ENCODE measurements around the gene RFK.

Gene RFK

GRCh38 chr9:76396597-76396996, 2.4 kb upstream of the RFK start:
- Histone ChIP-seq H3K27me3 (replicated peaks; ENCODE audit: control insufficient read depth, insufficient read depth, low read length, poor library complexity, severe bottlenecking) (no peaks in the 10 kb centered on the region), H3K4me1 (ENCODE audit: control insufficient read depth, insufficient read depth, low read length, poor library complexity, severe bottlenecking) (peaks cover 9% of the 10 kb centered on the region), H3K9me3 (ENCODE audit: control insufficient read depth, low read length) (no peaks in the 10 kb centered on the region), H3K4me3 (ENCODE audit: insufficient read depth, low read depth, low read length, poor library complexity, severe bottlenecking) (no peak overlapping the region), H3K36me3 (ENCODE audit: control insufficient read depth, insufficient read depth, low read length) (no peaks in the 10 kb centered on the region), H3K27ac (ENCODE audit: insufficient read depth, low read length, poor library complexity, severe bottlenecking) (no peak overlapping the region)
- DNase-seq = no peak

- no peaks in the 10 kb centered on the region for H3K9me3 ChIP-seq (ENCODE audit: control insufficient read depth, low read length)
- peaks cover 9% of the 10 kb centered on the region for H3K4me1 ChIP-seq (ENCODE audit: control insufficient read depth, insufficient read depth, low read length, poor library complexity, severe bottlenecking)
- no peaks in the 10 kb centered on the region for H3K36me3 ChIP-seq (ENCODE audit: control insufficient read depth, insufficient read depth, low read length)
- H3K27me3 ChIP-seq (replicated peaks; ENCODE audit: control insufficient read depth, insufficient read depth, low read length, poor library complexity, severe bottlenecking) = no peaks in the 10 kb centered on the region
- H3K27ac ChIP-seq (ENCODE audit: insufficient read depth, low read length, poor library complexity, severe bottlenecking) = no peak overlapping the region
- DNase-seq = no peak
- no peak overlapping the region for H3K4me3 ChIP-seq (ENCODE audit: insufficient read depth, low read depth, low read length, poor library complexity, severe bottlenecking)
Observed at GRCh38 chr9:76396144-76396543, 1.9 kb upstream of the RFK start.

- H3K4me3 ChIP-seq (ENCODE audit: insufficient read depth, low read depth, low read length, poor library complexity, severe bottlenecking) = peak overlapping the region; percentile 94
- no peak for DNase-seq
- H3K9me3 ChIP-seq (ENCODE audit: control insufficient read depth, low read length) = no peaks in the 10 kb centered on the region
- no peaks in the 10 kb centered on the region for H3K27me3 ChIP-seq (replicated peaks; ENCODE audit: control insufficient read depth, insufficient read depth, low read length, poor library complexity, severe bottlenecking)
- H3K4me1 ChIP-seq (ENCODE audit: control insufficient read depth, insufficient read depth, low read length, poor library complexity, severe bottlenecking) = peaks cover 9% of the 10 kb centered on the region
- no peaks in the 10 kb centered on the region for H3K36me3 ChIP-seq (ENCODE audit: control insufficient read depth, insufficient read depth, low read length)
- H3K27ac ChIP-seq (ENCODE audit: insufficient read depth, low read length, poor library complexity, severe bottlenecking) = peak overlapping the region; percentile 79
Observed at GRCh38 chr9:76395381-76395780, 1.2 kb upstream of the RFK start.

GRCh38 chr9:76394960-76395252, 680 bp upstream of the RFK start:
- Histone ChIP-seq H3K27ac (ENCODE audit: insufficient read depth, low read length, poor library complexity, severe bottlenecking) (peak overlapping the region; percentile 79), H3K4me3 (ENCODE audit: insufficient read depth, low read depth, low read length, poor library complexity, severe bottlenecking) (peak overlapping the region; percentile 94), H3K27me3 (replicated peaks; ENCODE audit: control insufficient read depth, insufficient read depth, low read length, poor library complexity, severe bottlenecking) (no peaks in the 10 kb centered on the region), H3K36me3 (ENCODE audit: control insufficient read depth, insufficient read depth, low read length) (no peaks in the 10 kb centered on the region), H3K9me3 (ENCODE audit: control insufficient read depth, low read length) (no peaks in the 10 kb centered on the region), H3K4me1 (ENCODE audit: control insufficient read depth, insufficient read depth, low read length, poor library complexity, severe bottlenecking) (peaks cover 9% of the 10 kb centered on the region)
- peak; percentile 18 to 57 (median 42) for DNase-seq

GRCh38 chr9:76390656-76391055, 3.6 kb downstream of the RFK start:
- Histone ChIP-seq H3K9me3 (ENCODE audit: control insufficient read depth, low read length) (no peaks in the 10 kb centered on the region), H3K27ac (ENCODE audit: insufficient read depth, low read length, poor library complexity, severe bottlenecking) (no peak overlapping the region), H3K36me3 (ENCODE audit: control insufficient read depth, insufficient read depth, low read length) (peaks cover 13% of the 10 kb centered on the region), H3K4me1 (ENCODE audit: control insufficient read depth, insufficient read depth, low read length, poor library complexity, severe bottlenecking) (peaks cover 9% of the 10 kb centered on the region), H3K27me3 (replicated peaks; ENCODE audit: control insufficient read depth, insufficient read depth, low read length, poor library complexity, severe bottlenecking) (no peaks in the 10 kb centered on the region), H3K4me3 (ENCODE audit: insufficient read depth, low read depth, low read length, poor library complexity, severe bottlenecking) (no peak overlapping the region)
- DNase-seq = no peak

- Histone ChIP-seq H3K4me3 (ENCODE audit: insufficient read depth, low read depth, low read length, poor library complexity, severe bottlenecking) (no peak overlapping the region), H3K4me1 (ENCODE audit: control insufficient read depth, insufficient read depth, low read length, poor library complexity, severe bottlenecking) (no peaks in the 10 kb centered on the region), H3K36me3 (ENCODE audit: control insufficient read depth, insufficient read depth, low read length) (no peaks in the 10 kb centered on the region), H3K27me3 (replicated peaks; ENCODE audit: control insufficient read depth, insufficient read depth, low read length, poor library complexity, severe bottlenecking) (no peaks in the 10 kb centered on the region), H3K27ac (ENCODE audit: insufficient read depth, low read length, poor library complexity, severe bottlenecking) (no peak overlapping the region), H3K9me3 (ENCODE audit: control insufficient read depth, low read length) (no peaks in the 10 kb centered on the region)
- no peak for DNase-seq
Observed at GRCh38 chr9:76379494-76379893, 14.7 kb downstream of the RFK start.

- H3K4me1 ChIP-seq (ENCODE audit: control insufficient read depth, insufficient read depth, low read length, poor library complexity, severe bottlenecking) = no peaks in the 10 kb centered on the region
- H3K27ac ChIP-seq (ENCODE audit: insufficient read depth, low read length, poor library complexity, severe bottlenecking) = no peak overlapping the region
- no peaks in the 10 kb centered on the region for H3K36me3 ChIP-seq (ENCODE audit: control insufficient read depth, insufficient read depth, low read length)
- no peaks in the 10 kb centered on the region for H3K9me3 ChIP-seq (ENCODE audit: control insufficient read depth, low read length)
- no peak for DNase-seq
- H3K4me3 ChIP-seq (ENCODE audit: insufficient read depth, low read depth, low read length, poor library complexity, severe bottlenecking) = no peak overlapping the region
- H3K27me3 ChIP-seq (replicated peaks; ENCODE audit: control insufficient read depth, insufficient read depth, low read length, poor library complexity, severe bottlenecking) = no peaks in the 10 kb centered on the region
Observed at GRCh38 chr9:76378367-76379073, 15.7 kb downstream of the RFK start.

GRCh38 chr9:76377791-76378190, 16.4 kb downstream of the RFK start:
- no peak for DNase-seq
- Histone ChIP-seq H3K27me3 (replicated peaks; ENCODE audit: control insufficient read depth, insufficient read depth, low read length, poor library complexity, severe bottlenecking) (no peaks in the 10 kb centered on the region), H3K9me3 (ENCODE audit: control insufficient read depth, low read length) (no peaks in the 10 kb centered on the region), H3K27ac (ENCODE audit: insufficient read depth, low read length, poor library complexity, severe bottlenecking) (no peak overlapping the region), H3K36me3 (ENCODE audit: control insufficient read depth, insufficient read depth, low read length) (no peaks in the 10 kb centered on the region), H3K4me1 (ENCODE audit: control insufficient read depth, insufficient read depth, low read length, poor library complexity, severe bottlenecking) (no peaks in the 10 kb centered on the region), H3K4me3 (ENCODE audit: insufficient read depth, low read depth, low read length, poor library complexity, severe bottlenecking) (no peak overlapping the region)

- H3K4me3 ChIP-seq (ENCODE audit: insufficient read depth, low read depth, low read length, poor library complexity, severe bottlenecking) = no peak overlapping the region
- no peaks in the 10 kb centered on the region for H3K36me3 ChIP-seq (ENCODE audit: control insufficient read depth, insufficient read depth, low read length)
- H3K27me3 ChIP-seq (replicated peaks; ENCODE audit: control insufficient read depth, insufficient read depth, low read length, poor library complexity, severe bottlenecking) = no peaks in the 10 kb centered on the region
- no peaks in the 10 kb centered on the region for H3K9me3 ChIP-seq (ENCODE audit: control insufficient read depth, low read length)
- no peak overlapping the region for H3K27ac ChIP-seq (ENCODE audit: insufficient read depth, low read length, poor library complexity, severe bottlenecking)
- DNase-seq = no peak
- no peaks in the 10 kb centered on the region for H3K4me1 ChIP-seq (ENCODE audit: control insufficient read depth, insufficient read depth, low read length, poor library complexity, severe bottlenecking)
Observed at GRCh38 chr9:76374783-76375559, 19.3 kb downstream of the RFK start.

GRCh38 chr9:76373784-76374474, 20.3 kb downstream of the RFK start:
- no peaks in the 10 kb centered on the region for H3K4me1 ChIP-seq (ENCODE audit: control insufficient read depth, insufficient read depth, low read length, poor library complexity, severe bottlenecking)
- H3K9me3 ChIP-seq (ENCODE audit: control insufficient read depth, low read length) = no peaks in the 10 kb centered on the region
- no peak overlapping the region for H3K27ac ChIP-seq (ENCODE audit: insufficient read depth, low read length, poor library complexity, severe bottlenecking)
- H3K4me3 ChIP-seq (ENCODE audit: insufficient read depth, low read depth, low read length, poor library complexity, severe bottlenecking) = no peak overlapping the region
- no peaks in the 10 kb centered on the region for H3K36me3 ChIP-seq (ENCODE audit: control insufficient read depth, insufficient read depth, low read length)
- no peaks in the 10 kb centered on the region for H3K27me3 ChIP-seq (replicated peaks; ENCODE audit: control insufficient read depth, insufficient read depth, low read length, poor library complexity, severe bottlenecking)
- no peak for DNase-seq
